GF-D8 (cell line): ENCODE data around the gene KCTD8.
"Not testable (repeated sequence)": the region's sequence is repeated elsewhere in the genome, so short reads cannot be mapped to it uniquely, and the experiment has no call there.

ENCODE experiments used
- DNase-seq: peaks from one replicate; lab custom pipeline; 2025; lab: John Stamatoyannopoulos, UW

The KCTD8 gene

GRCh38 chr4:44326741-44327140 lies 121.9 kb downstream of the KCTD8 start:
- no peak for DNase-seq

DNA sequence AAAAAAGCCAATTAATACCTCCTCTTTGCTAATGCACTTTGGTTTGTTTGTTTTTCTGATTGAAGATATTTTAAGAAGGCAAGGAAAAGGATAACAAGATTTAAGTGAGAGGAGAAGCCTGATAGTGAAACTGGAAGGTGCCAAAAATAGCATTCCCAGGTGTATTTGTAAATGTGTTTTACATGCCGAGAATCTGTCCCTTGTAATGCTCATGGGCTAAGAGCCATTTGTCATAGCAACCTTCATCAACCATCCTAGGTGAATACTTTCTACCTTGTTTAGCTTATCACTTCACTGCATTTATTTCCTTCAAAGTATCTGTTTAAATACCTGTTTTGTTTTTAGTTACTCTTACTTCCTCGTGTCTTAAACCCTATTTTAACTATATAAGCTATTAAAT lies 127.8 kb downstream of the KCTD8 start:
- DNase-seq: no peak

DNA sequence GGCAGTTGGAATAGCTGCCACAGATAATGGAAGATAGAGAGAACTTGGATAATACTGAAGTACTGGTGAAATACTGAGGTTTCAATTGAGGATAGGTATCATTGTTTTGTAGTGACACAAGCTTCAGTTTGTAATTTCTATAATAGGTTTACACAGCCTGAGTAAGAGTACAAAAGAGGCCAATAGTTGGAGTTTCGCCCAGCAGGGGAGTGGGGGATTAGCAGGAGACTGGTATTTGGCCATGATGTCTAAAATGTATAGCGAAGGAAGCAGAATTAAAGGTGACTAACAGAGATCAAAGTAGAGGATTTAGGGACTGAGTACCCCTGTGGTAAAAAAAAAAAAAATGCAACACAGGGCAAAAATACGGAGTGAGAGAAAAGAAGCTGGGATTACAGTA lies 129.5 kb downstream of the KCTD8 start:
- no peak for DNase-seq

GRCh38 chr4:44313702-44314101 lies 134.9 kb downstream of the KCTD8 start:
- DNase-seq: no peak

DNA sequence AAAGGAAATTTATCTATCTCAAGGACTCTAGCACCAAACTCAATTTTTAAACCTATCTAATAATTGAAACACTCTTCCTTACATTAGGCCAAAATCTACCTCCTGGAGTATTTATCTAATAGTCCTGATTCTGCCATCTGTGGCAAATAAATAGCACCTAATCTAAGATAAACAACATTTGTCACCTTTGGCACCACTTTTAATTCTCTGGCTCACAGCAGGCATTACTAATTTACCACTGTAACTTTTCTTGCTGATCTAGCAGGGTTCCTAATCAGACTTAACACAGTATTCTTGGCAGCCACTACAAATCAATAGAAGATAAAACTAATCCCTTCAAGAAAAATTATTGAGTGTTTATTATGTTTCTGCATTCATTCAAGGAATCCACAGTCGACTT lies 161.1 kb downstream of the KCTD8 start:
- DNase-seq: no peak

- no peak for DNase-seq
Measured at GRCh38 chr4:44279469-44279868, 169.1 kb downstream of the KCTD8 start.

DNA sequence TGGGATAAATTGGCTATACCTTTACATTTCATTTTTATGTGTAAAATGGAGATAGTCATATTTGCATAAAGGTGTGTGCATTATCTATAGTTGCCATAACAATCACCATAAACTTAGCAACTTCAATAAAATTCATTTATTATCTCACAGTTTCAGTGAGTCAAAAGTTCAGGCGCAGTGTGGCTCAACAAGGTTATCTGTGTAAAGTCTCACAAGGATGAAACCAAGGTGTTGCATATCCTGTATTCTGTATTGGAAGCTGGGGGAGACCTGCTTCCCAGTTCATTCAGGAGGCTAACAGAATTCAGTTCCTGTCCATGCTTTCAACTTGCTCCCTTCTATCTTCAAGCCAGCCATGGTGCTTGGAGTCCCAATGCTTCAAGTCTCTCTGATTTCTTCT lies 169.5 kb downstream of the KCTD8 start:
- DNase-seq: no peak

GRCh38 chr4:44257461-44257860 lies 191.1 kb downstream of the KCTD8 start:
- no peak for DNase-seq

- DNase-seq: no peak
Measured at GRCh38 chr4:44256414-44256813, 192.2 kb downstream of the KCTD8 start.

GRCh38 chr4:44237643-44238042 lies 211.0 kb downstream of the KCTD8 start:
- no peak for DNase-seq

DNA sequence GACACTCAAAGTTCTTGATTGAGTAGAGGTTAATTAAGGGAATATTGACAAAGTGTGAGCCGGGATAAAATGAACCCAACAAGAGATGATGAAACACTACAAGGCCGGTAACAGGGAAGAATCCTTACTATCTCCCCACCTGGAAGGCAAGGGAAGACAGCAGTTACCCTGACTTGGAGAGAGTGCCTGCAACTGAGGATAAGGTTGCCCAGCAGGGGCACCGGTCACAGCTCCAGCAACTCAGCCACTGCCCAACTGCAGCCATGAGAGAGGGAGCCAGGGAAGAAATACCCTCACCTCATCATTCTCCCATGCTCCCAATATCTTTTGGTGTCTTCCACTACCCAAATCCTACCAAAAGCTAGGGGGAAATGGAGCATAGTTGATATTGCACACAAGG lies 212.7 kb downstream of the KCTD8 start:
- DNase-seq: no peak

DNA sequence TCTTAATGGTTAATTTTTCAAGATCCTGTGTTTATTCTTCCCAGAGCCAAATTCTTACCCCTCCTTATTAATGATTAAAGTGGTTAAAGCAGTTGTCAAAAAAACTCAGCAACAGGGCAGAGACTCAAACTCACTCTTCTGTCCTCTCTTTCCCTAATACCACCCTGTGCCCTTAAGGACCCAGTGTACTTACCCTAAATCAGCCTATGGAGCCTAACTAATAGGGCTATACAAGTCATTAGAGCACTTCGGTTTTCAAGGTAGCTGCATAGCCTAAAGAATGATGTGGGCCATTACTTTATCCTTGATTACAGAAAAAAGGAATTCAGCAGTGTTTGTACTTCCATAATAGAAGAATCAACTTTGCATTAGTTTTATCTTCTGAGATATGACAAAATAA lies 216.3 kb downstream of the KCTD8 start:
- DNase-seq: no peak

- no peak for DNase-seq
Measured at GRCh38 chr4:44231006-44231405, 217.6 kb downstream of the KCTD8 start.

DNA sequence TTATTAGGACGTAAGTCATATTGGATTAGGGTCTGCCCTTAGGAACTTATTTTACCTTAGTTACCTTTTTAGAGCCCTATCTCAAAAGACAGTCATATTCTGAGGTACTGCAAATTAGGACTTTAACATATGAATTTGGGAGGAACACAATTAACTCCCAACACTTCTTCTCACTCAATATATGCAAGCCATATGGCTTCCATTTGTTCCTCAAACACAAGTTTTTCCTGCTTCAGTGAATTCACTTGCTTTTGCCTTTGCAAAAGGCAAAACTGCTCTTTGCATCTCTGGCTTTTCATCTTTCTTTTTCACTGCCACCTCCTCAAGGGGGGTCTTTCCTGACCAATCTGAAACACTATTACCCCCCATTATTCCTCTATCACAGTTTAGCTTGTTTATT lies 220.3 kb downstream of the KCTD8 start:
- DNase-seq: no peak

DNA sequence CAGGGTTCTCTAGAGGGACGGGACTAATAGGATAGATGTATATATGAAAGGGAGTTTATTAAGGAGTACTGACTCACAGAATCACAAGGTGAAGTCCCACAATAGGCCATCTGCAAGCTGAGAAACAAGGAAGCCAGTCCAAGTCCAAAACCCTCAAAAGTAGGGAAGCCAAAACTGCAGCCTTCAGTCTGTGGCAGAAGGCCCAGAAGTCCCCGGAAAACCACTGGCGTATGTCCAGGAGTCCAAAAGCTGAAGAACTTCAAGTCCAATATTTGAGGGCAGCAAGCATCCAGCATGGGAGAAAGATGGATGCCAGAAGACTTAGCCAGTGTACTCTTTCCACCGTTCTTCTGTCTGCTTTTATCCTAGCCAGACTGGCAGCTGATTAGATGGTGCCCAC lies 227.2 kb downstream of the KCTD8 start:
- no peak for DNase-seq

DNA sequence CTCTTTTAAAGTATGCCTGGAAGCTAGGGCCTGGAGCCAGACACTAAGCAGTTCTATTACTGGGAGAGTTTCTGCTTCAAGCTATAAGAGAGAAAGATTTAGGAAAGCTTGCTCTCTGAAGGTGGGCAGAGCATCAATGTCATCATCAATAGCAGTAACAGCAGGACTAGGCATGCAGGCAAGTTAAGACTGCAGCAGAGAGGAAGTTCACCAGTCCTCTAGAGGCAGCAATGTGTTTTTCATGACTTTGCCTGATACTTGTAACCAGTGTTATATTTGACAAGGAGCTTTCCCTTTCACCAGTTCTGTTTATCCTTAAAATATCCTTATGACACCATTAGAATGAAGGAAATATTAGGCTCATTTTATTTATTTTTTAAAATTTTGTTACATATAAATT lies 237.9 kb downstream of the KCTD8 start:
- DNase-seq: no peak

DNA sequence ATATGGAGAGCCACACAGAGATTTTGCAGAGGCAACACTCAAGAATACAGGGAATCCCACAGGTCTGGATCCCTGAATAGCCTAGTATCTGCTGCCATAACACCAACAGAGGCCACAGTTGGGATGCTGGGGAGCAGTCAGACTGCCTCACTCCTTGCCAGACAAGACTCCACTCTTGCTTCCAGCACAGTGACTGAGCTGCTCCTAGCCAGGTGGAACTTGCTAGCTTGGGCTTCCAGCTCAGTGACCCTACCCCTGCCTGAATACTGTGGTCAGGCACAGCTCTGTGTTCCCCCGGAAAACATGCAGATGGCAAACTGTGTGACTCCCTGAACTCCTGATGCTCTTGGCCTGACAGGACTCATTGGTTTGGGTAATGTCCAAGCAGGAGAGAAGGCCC lies 251.8 kb downstream of the KCTD8 start:
- no peak for DNase-seq

DNA sequence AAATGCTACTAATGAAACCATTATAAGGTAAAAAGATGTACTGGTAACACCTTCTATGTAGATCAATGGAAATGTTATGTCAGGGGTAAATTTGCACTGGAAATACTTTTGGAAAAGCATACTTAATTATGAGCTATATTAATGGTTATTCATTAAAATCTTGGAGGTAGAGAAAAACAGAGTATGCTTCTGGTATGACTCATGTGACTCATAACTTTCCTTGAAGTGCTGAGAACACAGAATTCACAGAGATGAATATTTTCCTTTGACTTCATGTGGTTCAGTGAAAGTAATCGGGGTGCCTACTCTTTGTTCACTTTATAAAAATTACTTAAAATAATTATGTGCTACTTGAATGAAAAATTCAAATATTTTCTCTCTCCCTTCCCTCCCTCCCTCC lies 254.2 kb downstream of the KCTD8 start:
- DNase-seq: no peak

- no peak for DNase-seq
Measured at GRCh38 chr4:44186850-44187246, 261.8 kb downstream of the KCTD8 start.

DNA sequence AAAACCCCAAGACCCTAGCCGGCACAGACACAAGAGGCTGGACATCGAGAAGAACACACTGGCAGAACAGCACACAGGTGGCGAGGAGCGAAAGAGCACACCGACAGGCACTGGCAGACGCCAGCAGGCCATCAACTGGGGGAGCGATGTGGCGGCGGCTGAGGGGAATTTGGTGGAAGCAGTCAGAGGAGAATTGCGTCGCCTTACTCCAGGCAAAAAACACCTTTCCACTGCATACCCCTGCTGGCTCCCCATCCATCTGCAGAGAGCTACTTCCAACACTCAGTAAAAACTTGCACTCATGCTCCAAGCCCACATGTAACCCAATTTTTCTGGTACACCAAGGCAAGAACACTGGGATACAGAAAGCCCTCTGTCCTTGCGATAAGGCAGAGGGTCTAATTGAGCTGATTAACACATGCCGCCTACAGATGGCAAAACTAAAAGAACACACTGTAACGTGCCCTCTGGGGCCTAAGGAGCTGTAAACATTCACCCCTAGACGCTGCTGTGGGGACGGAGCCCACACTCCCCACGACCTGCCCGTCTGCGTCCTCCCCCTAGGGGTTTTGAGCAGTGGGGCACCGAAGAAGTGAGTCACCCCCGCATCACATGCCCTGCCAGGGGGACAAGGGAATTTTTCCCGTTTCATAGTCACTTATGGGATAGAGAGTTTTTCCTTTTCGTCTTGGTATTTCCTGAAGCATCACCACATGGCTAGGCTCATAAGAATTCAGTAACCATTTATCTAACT lies 262.3 kb downstream of the KCTD8 start:
- DNase-seq: no peak

- not testable (repeated sequence) for DNase-seq
Measured at GRCh38 chr4:44181491-44182349, 266.9 kb downstream of the KCTD8 start.

GRCh38 chr4:44167766-44168165 lies 280.8 kb downstream of the KCTD8 start:
- DNase-seq: not testable (repeated sequence)

DNA sequence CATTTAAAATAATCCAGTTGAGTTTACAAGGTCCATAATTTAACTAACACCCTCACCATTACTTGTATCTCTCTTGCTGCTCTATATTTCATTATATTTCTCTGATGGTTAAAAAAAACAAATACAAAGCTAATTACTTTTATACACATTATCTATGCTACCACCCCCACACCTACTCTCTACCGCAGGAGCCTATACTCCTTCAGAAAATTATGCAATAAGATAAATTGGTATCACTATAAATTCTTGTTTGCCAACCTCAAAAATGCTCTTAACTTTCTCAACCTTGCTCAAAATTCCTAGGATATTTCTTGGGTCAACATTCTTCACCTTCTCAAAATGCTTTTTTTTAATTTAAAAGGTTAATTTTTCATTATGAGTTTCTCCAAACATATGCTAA lies 282.7 kb downstream of the KCTD8 start:
- no peak for DNase-seq
